GM18951 (cell line): ENCODE results near the gene PIAS2.
"Not testable (repeated sequence)": the region's sequence is repeated elsewhere in the genome, so short reads cannot be mapped to it uniquely, and the experiment has no call there.

Experiments used
- POLR2A ChIP-seq: IDR thresholded peaks from 4 replicates; pipeline ENCODE4 v1.6.1; 2011; ENCODE audit warnings: mild to moderate bottlenecking; ENCODE audit not compliant: insufficient read length, insufficient read depth; ENCODE audit errors: extremely low read depth
- in situ Hi-C: fragments of 300-500 bp; cut with MboI; formaldehyde crosslinking; loops from one replicate; pipeline ENCODE4 v1.12.0; 2022; ENCODE audit warnings: low sequenced_read_pairs, mixed read lengths, inconsistent platforms; ENCODE audit not compliant: unreplicated experiment

The PIAS2 gene

DNA sequence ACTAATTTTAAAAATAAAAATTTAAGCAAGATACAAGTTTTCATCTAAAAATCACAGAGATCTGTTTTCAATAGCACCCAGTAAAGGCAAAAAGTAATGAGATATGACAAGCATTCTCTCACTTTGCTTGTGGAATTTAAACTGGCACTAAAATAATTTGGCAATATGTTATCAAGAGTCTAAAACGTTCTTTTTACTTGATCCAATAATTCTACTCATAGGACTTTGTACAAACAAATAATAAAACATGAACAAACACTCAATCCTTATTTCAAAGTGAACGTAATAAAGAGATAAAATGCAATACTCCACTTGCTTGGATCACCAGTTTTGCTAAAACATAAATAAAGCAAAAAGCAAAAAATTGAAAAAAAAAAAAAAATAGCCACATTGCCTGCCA is 30.4 kb downstream of the PIAS2 start:
- no peak for TF ChIP-seq POLR2A
- in situ Hi-C loops, result no loop called here

DNA sequence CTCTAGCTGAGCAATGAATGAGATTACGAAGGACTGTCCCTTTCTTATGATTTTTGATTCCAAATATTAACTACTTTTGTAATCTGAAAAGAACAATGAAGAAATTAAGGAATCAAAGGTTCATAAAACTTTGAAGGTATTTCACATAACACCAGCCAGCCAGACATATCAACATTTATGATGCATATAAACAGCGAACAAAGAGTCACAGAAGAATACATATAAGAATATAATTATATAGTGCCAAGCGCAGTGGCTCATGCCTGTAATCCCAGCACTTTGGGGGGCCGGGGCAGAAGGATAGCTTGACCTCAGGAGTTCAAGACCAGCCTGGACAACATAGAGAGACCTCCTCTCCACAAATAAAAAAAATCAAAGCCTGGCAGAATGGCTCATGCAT is 34.1 kb downstream of the PIAS2 start:
- no peak for TF ChIP-seq POLR2A
- in situ Hi-C loops, result no loop called here

DNA sequence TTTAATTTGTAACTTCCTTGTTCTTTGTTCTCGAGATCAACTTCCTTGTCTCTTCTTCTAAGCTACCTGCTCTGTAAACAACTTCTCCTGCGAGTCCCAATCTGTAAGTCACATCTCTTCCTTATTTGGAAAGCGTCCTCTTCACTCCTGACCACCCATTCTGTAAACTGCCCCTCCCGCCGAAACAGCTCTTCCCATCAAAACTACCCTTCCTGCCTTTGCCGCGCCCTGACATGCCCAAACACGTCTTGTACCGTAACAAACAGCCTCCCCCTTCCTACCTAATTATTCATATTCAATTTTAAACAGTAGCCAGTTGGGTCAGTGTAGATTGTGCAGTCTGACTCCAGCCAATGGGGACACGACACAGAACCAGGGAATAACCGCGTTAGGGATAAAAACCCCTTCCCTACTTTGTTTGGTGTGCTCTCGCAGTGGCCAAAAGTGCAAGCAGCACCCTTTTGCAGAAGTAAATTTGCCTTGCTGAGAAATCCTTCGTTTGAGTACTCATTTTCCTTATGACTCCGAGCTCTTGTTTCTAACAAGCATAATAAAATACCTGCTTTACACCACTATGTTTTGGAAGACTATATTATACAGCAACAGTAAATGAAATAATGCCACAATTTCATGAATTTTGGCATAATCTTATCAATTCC is 39.8 kb downstream of the PIAS2 start:
- in situ Hi-C loops, result no loop called here
- no peak for TF ChIP-seq POLR2A

DNA sequence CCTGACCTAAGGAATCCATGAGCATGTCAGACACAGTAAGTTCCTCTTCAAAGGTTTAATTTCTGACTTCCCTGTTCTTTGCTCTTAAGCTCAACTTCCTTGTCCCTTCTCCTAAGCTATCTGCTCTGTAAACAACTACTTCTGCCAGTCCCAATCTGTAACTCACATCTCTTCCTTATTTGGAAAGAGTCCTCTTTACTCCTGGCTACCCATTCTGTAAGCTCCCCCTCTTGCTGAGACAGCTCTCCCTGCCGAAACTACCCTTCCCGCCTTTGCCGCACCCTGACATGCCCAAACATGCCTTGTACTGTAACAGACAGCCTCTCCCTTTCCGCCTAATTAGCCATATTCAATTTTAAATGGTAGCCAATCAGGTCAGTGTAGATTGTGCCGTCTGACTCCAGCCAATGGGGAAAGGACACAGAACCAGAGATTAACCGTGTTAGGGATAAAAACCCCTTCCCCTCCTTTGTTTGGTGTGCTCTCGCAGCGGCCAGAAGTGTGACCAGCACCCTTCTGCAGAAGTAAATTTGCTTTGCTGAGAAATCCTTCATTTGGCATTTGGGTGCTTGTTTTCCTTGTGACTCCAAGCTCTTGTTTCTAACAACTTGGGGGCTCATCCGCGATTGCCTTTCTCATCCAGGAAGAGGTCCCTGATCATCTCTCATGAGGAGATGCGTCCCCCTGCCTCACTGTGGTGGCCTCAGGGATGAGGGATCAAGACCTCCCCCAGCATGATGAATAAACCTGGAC is 49.0 kb downstream of the PIAS2 start:
- TF ChIP-seq POLR2A, result no peak

DNA sequence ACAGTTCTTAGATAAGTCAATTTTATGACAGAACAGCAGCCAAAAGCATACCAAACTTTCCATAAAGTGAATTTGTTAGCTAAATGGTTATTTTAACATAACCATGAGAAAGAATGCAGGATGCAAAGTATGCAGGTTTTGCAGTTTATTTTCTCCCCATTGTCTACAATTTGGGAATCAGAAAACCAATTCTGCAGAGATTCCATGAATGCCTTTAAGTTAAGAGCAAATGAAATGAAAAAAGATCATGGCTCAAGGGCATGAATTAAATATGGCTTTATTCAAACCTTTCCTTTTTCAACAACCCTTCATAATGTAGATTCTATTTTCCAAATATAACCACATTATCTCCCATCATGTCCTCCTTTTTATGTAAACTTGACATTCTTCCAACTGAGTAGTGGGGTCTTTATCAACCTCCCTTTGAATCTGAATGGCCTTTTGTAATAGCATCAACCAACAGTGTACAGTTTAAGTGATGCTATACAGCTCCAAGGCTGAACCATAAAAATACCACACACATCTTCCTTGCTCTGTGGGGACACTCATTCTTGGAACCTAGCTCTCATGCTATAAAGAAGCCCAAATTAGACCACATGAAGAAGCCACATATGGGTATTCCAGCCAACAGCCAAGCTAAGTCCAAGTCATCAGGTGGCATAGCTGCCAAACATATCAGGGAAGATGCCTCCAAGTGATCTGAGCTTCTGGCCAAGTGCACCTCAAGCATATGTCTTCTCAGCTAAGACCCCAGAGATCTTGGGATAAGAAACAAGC is 49.8 kb downstream of the PIAS2 start:
- in situ Hi-C loops, result no loop called here
- no peak for TF ChIP-seq POLR2A

More for the DNA sequence above, 49.0 kb downstream of the PIAS2 start:
- in situ Hi-C loops, result no loop called here

DNA sequence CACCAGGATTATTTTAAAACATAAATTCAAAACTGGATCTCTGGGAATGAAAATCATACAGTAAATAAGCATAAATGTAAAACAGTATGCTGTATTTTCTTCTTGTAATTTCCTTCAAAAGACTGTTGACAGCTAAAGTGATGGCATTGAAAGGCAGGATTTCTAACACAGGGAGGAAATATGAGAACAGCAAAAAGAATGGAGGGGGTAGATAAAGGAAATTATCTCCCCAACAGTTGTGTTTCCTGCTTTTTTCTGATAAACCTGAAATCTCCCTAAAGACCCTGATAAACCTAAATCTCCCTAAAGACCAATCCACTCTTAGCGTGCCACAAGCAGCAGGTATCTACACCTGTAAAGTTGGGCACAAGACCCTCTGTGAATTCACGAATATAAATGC is 50.8 kb downstream of the PIAS2 start:
- no peak for TF ChIP-seq POLR2A
- in situ Hi-C loops, result no loop called here

DNA sequence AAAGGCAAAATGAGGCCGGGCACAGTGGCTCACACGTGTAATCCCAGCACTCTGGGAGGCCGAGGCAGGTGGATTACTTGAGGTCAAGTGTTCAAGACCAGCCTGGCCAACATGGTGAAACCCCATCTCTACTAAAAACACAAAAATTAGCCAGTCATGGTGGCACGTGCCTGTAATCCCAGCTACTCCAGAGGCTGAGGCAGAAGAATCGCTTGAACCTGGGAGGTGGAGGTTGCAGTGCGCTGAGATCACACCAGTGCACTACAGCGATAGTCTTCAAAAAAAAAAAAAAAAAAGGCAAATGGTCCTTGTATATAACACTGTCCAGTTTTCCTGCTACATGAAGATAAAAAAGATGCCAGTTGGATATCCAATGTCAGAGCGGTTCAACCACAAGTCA is 52.1 kb downstream of the PIAS2 start:
- in situ Hi-C loops, result not testable (repeated sequence)

DNA sequence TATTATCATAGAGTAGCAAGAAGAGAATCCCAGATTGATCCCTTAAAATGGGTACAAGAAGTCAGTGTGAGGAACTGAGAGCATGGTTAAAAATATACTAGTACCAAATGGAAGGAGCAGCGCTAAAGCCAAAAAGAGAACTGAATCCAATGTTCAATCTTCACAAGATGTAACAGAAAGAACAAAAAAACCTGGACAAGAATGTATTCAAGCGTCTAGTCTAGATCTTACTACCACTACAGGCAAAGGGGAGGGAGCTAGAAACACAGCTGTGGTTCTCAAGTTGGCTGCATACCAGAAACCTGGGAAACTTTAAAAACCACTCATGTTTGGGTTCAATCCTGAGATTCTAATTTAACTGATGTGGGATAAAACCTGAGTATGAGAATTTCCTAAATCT is 57.5 kb downstream of the PIAS2 start:
- no peak for TF ChIP-seq POLR2A
- in situ Hi-C loops, result no loop called here

DNA sequence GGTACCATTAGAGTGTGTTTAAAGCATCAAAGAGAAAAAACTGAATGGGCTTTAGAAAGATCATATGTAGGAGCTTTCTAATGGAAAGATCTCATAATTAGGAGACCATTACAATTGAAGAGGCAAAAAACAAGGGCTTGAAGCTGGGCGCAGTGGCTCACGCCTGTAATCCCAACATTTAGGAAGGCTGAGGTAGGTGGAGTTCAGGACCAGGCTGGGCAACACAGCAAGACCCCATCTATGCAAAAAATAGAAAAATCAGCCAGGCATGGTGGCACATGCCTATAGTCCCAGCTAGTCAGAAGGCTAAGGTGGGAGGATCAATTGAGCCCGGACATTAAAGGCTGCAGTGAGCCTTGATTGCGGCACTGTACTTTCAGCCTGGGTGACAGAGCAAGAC is 59.0 kb downstream of the PIAS2 start:
- no peak for TF ChIP-seq POLR2A
- in situ Hi-C loops, result no loop called here

DNA sequence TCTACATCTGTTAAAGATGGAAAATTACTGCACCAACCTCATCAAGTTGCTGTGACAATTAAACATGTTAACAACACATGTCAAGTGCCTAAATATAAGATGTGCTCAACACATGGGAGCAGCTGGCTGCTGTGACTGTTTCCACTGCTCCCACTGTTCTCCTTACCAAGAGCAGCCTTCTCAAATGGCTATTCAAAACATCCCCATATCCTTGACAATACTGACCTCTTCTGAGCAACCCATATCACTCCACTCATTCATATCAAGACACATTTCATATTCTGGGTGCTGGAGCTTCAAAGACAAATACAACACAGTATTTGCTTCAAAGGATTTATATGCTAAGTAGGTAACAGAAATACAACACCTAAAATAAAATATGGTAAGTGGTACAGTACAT is 60.3 kb downstream of the PIAS2 start:
- in situ Hi-C loops, result no loop called here

DNA sequence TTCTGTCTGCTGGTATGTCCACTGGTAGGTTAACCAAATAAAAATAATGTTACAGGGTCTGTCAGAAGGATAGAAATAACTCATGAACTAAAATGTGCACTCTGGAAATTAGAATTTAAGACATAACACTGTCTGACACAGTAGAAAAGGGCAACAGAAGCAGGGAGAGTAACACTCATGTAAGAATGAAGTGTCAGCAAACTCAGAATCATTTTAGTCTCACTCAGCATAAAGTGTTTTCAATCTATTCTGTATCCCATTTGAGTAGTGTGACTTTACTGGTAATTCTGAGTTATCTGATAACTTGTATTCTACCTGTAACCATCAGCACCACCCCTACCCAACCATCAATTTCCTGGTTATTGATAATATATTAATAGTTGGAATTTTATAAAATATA is 68.3 kb downstream of the PIAS2 start:
- no peak for TF ChIP-seq POLR2A
- in situ Hi-C loops, result no loop called here

More for the DNA sequence above, 60.3 kb downstream of the PIAS2 start:
- no peak for TF ChIP-seq POLR2A

DNA sequence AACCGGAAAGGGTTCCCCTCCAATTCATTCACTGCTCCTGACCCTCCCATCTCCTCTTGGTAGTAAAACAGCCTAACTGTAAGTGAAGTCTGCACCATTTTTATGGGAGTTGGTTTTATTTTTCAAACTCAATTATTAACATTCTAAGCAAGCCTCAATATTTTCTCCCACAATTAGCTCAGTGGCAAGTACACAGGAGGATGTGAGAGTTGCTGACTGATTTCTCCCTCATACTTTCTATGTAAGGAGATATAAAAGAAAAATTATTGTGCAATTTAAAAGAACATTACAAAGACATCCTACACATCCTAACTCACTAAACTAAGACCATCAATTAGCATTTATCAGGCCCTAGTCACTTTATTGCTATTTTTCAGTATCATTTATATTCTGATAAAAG is 73.9 kb downstream of the PIAS2 start:
- TF ChIP-seq POLR2A, result no peak
- in situ Hi-C loops, result no loop called here

DNA sequence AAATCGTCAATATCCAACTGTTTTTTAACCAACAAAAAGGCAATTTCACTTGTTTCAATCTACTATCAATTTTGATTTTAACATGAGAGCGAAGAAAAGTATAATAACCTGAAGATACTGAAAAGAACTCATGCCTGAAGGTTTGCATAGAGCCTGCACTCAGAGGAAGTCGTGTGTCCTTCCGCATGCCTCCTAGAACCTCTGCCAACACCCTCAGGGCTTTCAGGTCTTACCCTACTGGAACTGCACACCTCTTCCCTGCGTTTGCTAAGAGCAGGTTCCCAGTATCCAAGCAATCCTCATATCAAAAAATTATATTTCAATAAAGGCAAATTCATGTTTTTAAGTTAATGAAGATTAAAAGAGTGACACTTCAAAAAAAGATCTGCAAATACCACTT is 74.7 kb downstream of the PIAS2 start:
- no peak for TF ChIP-seq POLR2A

DNA sequence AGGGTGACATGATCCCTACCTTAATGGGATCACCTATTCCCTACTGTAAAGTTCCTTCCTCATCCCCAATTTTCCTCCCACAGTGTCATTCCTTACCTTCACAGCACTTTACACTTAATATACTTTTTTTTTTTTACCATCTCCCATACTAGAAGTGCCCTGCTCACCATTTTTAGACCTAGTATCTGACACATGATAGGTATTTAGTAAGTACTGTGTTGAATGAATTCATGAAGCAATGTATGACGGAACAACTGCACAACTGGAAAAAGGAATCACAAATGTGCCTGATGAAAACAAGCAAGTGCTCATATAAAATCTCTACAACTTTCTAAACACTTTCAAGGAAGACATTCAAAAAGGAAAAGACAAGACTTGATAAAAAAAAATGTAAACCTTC is 83.4 kb downstream of the PIAS2 start:
- in situ Hi-C loops, result no loop called here
- no peak for TF ChIP-seq POLR2A

More for the DNA sequence above, 74.7 kb downstream of the PIAS2 start:
- in situ Hi-C loops, result no loop called here
